GM12873 (cell line): ENCODE measurements around the gene CD44.

Experiments used
- CTCF ChIP-seq: IDR thresholded peaks from 2 replicates; pipeline ENCODE4 v1.5.1; 2012; ENCODE audit warnings: low read depth, mild to moderate bottlenecking, moderate library complexity, low read length, control low read depth; ENCODE audit not compliant: insufficient read depth; ENCODE audit errors: missing control alignments

The CD44 gene

GRCh38 chr11:35136311-35136710 is 2.7 kb upstream of the CD44 start:
- no peak for TF ChIP-seq CTCF

- no peak for TF ChIP-seq CTCF
Observed at GRCh38 chr11:35138058-35138457, 913 bp upstream of the CD44 start.

- TF ChIP-seq CTCF, result no peak
Observed at GRCh38 chr11:35138606-35138942, 397 bp upstream of the CD44 start.

- no peak for TF ChIP-seq CTCF
Observed at GRCh38 chr11:35139722-35140282, 831 bp downstream of the CD44 start.

GRCh38 chr11:35141071-35141470 is 2.1 kb downstream of the CD44 start:
- no peak for TF ChIP-seq CTCF

- no peak for TF ChIP-seq CTCF
Observed at GRCh38 chr11:35141571-35141971, 2.6 kb downstream of the CD44 start.

- TF ChIP-seq CTCF, result no peak
Observed at GRCh38 chr11:35142481-35143075, 3.6 kb downstream of the CD44 start.
